ENCODE measurements around the gene IFNA4. TPM values are rescaled to one million over a fixed set of nuclear protein-coding genes. Genes with fewer than 3 reads are reported as not detected.
A peak's percentile ranks its signal among the peaks of the same experiment; 100 is the strongest.

The IFNA4 gene
- total RNA-seq, 2 donors from 2014 or later, result not detected

- Mint-ChIP-seq H3K27ac (no peak overlapping the region), H3K4me1 (ENCODE audit: low read depth) (peaks cover 6% of the 10 kb centered on the region), H3K4me3 (no peak overlapping the region), H3K27me3 (ENCODE audit: low read depth) (no peaks in the 10 kb centered on the region), H3K36me3 (ENCODE audit: insufficient read depth in 2 of 2) (peaks cover 0 to under 1% of the 10 kb centered on the region in 2 donors), H3K9me3 (peaks cover under 1 to 5% of the 10 kb centered on the region in 2 donors)
- ATAC-seq (replicated peaks in 1 of 2), result no peak
- no peak for DNase-seq
These were observed 33.9 kb downstream of the IFNA4 start for GRCh38 chr9:21153336-21154017.

DNA sequence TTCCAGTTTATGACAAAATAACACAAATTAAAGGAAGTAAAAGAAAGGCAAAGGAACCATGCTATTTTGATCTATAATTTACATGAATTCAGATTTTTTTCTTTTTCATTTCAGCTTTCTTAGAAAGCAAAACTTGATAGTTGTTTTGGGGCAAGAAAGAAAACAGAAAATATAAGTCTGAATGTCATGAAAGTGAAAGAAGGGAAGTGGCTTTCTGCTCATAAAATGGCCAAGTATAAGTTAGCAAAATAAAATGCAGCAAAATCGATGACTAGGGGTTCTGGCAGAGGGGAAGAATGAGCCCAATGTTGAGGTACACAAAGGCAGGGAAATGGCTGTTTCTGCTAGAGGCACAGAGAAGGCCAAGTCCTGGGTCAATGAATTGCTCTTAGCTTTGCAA lies 42.8 kb downstream of the IFNA4 start:
- H3K9me3 Mint-ChIP-seq, result peaks cover 7 to 8% of the 10 kb centered on the region in 2 donors
- no peaks in the 10 kb centered on the region for H3K27me3 Mint-ChIP-seq (ENCODE audit: low read depth)
- no peak for ATAC-seq (replicated peaks in 1 of 2)
- H3K27ac Mint-ChIP-seq, result peak overlapping the region; percentile 43
- peak overlapping the region; percentile 48 to 51 for H3K4me3 Mint-ChIP-seq
- H3K4me1 Mint-ChIP-seq (ENCODE audit: low read depth), result peaks cover 21% of the 10 kb centered on the region
- H3K36me3 Mint-ChIP-seq (ENCODE audit: insufficient read depth in 2 of 2), result peaks cover 2 to 4% of the 10 kb centered on the region in 2 donors
- DNase-seq, result no peak

DNA sequence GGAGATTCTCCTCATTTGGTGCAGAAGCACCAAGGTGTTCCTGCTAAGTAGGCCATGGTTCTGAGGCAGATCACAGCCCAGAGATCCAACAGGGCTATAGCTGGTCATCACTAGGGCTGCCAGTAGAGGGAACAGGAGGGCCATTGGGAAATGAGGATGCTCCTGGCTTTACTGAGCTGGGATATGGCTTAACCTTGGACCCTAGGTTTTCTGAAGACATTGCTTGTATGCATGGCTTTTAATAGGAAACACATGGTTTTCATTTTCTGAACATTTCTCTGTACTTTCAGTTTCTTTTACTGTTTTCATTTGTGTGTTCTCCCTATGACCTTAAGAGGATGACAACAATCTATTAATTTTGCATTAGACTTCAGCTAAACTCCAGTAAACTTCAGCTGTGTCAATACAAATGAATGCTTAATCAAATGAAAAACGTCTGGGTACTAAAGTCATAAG lies 45.9 kb downstream of the IFNA4 start, which contains the start of gene IFNW1:
TSS of gene IFNW1 (minus strand) at position 406 of the 456 bp plus-strand sequence. CDS start at position 144, 262 bp downstream.
- Mint-ChIP-seq H3K9me3 (no peaks in the 10 kb centered on the region), H3K4me1 (ENCODE audit: low read depth) (peaks cover 21% of the 10 kb centered on the region), H3K27me3 (ENCODE audit: low read depth) (no peaks in the 10 kb centered on the region), H3K4me3 (no peak within 1 kb of the TSS), H3K27ac (no peak within 1 kb of the TSS), H3K36me3 (ENCODE audit: insufficient read depth in 2 of 2) (no peaks in the 10 kb centered on the region)
- DNase-seq (no peak), ATAC-seq (replicated peaks in 1 of 2) (no peak)

DNA sequence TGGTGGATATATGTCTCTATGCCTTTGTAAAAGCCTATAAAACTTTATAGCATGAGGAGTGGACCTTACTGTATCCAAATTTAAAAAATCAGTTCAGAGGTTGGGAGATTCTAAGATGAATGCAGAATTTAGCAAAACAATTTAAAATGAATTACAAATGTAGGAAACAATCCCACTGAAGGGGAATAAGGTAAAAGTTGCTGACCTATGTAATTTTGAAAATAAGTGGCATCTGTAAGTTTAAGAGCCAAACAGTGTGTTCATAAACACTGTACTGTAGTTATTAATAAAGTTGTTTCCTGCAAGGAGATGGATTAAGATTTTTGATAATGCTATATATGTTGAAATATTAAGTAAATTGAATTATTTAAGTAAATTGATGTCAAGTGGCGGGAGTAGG lies 50.4 kb downstream of the IFNA4 start:
- DNase-seq, result no peak
- Mint-ChIP-seq H3K27me3 (ENCODE audit: low read depth) (peaks cover 7% of the 10 kb centered on the region), H3K4me1 (ENCODE audit: low read depth) (peaks cover 4% of the 10 kb centered on the region), H3K36me3 (ENCODE audit: insufficient read depth in 2 of 2) (no peaks in the 10 kb centered on the region), H3K4me3 (no peak overlapping the region), H3K9me3 (no peaks in the 10 kb centered on the region), H3K27ac (no peak overlapping the region)
- ATAC-seq (replicated peaks in 1 of 2), result no peak

Other genes starting within 250 kb of the IFNA4 start
- gene HACD4, start 155.9 kb downstream of the IFNA4 start, total RNA-seq, result 1 to 10 TPM; 1.8 to 3.3 TPM
- 1 to 10 TPM in 1 of 2 donors, under 1 TPM in 1; 0.58 to 1.6 TPM for gene IFNB1, start 109.6 kb downstream of the IFNA4 start, total RNA-seq
- not detected for gene IFNW1, start 45.8 kb downstream of the IFNA4 start, total RNA-seq
- not detected for gene IFNA21, start 20.9 kb downstream of the IFNA4 start, total RNA-seq
- gene IFNA7, start 14.6 kb upstream of the IFNA4 start, total RNA-seq, result not detected
- gene IFNA10, start 19.6 kb upstream of the IFNA4 start, total RNA-seq, result not detected
- gene IFNA16, start 29.7 kb upstream of the IFNA4 start, total RNA-seq, result not detected
- gene IFNA17, start 40.6 kb upstream of the IFNA4 start, total RNA-seq, result not detected
- not detected for gene IFNA14, start 52.4 kb upstream of the IFNA4 start, total RNA-seq
- gene IFNA5, start 117.7 kb upstream of the IFNA4 start, total RNA-seq, result not detected
- gene KLHL9, start 147.8 kb upstream of the IFNA4 start, total RNA-seq, result 10 to 100 TPM; 15.9 to 16.9 TPM
- not detected for gene IFNA6, start 163.3 kb upstream of the IFNA4 start, total RNA-seq
- not detected for gene IFNA13, start 180.5 kb upstream of the IFNA4 start, total RNA-seq
- gene IFNA2, start 197.8 kb upstream of the IFNA4 start, total RNA-seq, result not detected
- not detected for gene IFNA8, start 221.5 kb upstream of the IFNA4 start, total RNA-seq

All from activated T-cell treated with anti-CD3 and anti-CD28 coated beads, Interleukin-2, amount 50 U/mL, for 72 hours (primary cell).